T-helper 2 cell treated with Interferon-gamma antibody and Interleukin-4, amounts not matched to agents 5 μg/mL and 100 μg/mL, for 36 hours (primary cell): ENCODE results near the gene SPC25.

Experiments
- DNase-seq: peaks from one replicate; pipeline ENCODE4 v3.0.0; 2021; ENCODE audit warnings: low spot score
- H3K27ac Mint-ChIP-seq: one replicate; pipeline ENCODE4 v1.8.0; 2021; ENCODE audit warnings: mild to moderate bottlenecking, mixed read lengths
- H3K27me3 Mint-ChIP-seq: one replicate; pipeline ENCODE4 v1.8.0; 2021; ENCODE audit warnings: low read depth, mixed read lengths
- H3K36me3 Mint-ChIP-seq: one replicate; pipeline ENCODE4 v1.8.0; 2021; ENCODE audit warnings: low read depth, mixed read lengths
- H3K4me1 Mint-ChIP-seq: one replicate; pipeline ENCODE4 v1.8.0; 2021; ENCODE audit warnings: low read depth, mixed read lengths
- H3K4me3 Mint-ChIP-seq: one replicate; pipeline ENCODE4 v1.8.0; 2022; ENCODE audit warnings: mild to moderate bottlenecking, moderate library complexity, mixed read lengths
- H3K9me3 Mint-ChIP-seq: one replicate; pipeline ENCODE4 v1.8.0; 2021; ENCODE audit warnings: mixed read lengths

SPC25 gene

DNA sequence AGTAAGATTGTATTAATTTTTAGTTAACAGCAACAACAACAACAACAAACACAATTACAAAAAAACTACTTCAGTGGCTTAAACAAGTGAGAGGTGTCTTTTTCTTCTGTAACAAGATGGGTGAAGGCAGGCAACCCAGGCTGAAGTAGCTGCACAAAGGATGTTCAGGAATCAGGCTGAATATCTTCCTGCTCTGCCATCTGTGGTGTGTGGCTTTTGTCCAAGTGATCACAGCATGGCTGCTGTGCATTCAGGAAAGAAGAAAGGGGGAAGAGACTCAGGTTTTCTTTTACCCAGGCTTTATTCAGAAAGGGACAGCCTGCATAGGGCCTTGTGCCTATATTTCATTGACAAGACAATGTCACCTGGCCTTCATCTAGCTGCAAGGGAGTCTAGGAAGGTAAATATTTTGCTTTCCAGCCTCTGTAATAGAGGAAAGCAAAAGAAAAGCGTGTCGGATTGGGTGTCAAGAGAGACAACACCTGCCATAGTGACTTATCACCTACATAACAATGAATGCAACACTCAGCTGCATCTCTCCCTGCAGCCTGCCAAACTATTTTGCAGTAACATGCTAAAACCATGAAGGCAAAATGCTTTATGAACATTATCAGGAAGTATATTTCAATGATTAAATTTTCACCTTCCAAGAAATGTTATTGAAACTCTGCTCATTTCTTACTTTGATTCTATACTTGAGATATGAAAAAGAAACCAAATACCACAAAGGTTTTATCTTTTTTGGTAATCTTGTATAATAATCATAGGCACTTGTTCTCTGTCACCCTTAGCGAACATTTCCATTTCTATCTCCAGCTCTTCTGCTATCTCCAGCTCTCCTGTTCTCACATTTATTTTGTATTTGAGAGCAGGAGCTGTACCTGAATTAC lies 25.5 kb upstream of the SPC25 start:
- Mint-ChIP-seq H3K27ac (peak overlapping the region; percentile 10), H3K9me3 (peaks cover 26% of the 10 kb centered on the region), H3K27me3 (peaks cover 63% of the 10 kb centered on the region), H3K4me1 (peaks cover 15% of the 10 kb centered on the region), H3K36me3 (peaks cover 16% of the 10 kb centered on the region), H3K4me3 (no peak overlapping the region)
- DNase-seq, result no peak

DNA sequence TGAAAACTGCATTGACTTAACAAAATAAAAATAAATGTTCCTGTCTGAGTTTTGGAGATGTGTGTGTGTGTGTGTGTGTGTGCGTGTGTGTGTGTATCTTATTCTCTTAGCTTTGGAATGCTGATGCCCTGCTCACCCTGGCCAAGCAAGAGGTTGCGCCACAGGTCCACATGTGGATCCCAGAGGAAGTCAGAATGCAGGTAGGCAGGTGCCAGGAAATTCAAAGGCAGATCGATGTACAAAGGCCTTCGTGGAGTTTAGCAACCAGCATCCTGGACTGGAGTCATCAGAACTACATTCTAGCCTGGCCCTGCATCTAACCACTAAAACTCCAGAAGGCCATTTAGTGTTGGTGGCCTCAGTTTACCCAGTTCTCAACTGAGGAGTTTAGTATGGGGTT lies 23.3 kb upstream of the SPC25 start:
- peaks cover 12% of the 10 kb centered on the region for H3K4me1 Mint-ChIP-seq
- no peak overlapping the region for H3K27ac Mint-ChIP-seq
- DNase-seq, result no peak
- peaks cover 58% of the 10 kb centered on the region for H3K27me3 Mint-ChIP-seq
- peaks cover 16% of the 10 kb centered on the region for H3K36me3 Mint-ChIP-seq
- H3K9me3 Mint-ChIP-seq, result peaks cover 26% of the 10 kb centered on the region
- no peak overlapping the region for H3K4me3 Mint-ChIP-seq

DNA sequence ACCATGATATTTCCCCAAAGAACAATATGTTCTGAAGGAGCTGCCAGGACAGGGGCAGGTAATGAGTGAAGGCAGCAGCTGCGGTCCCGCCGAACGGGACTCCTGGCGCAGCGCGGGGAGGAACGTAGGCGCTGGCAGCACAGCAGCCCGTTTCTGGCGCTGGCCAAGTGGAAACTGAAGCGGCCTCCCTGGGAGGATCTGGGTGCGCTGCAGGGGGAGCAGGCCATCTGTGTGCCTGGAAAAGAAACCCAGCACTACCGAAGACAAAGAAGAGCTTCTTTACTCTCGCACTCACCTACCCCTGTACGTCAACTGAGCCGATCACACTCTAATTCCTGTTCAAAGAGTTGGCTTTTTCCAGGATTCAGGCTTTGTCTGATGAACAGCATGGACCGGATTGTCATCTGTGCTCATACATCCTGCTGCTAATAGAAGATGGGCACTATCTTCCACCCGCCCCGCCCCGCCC lies 22.7 kb upstream of the SPC25 start:
- Mint-ChIP-seq H3K4me1 (peaks cover 11% of the 10 kb centered on the region), H3K9me3 (peaks cover 26% of the 10 kb centered on the region), H3K27ac (no peak overlapping the region)

DNA sequence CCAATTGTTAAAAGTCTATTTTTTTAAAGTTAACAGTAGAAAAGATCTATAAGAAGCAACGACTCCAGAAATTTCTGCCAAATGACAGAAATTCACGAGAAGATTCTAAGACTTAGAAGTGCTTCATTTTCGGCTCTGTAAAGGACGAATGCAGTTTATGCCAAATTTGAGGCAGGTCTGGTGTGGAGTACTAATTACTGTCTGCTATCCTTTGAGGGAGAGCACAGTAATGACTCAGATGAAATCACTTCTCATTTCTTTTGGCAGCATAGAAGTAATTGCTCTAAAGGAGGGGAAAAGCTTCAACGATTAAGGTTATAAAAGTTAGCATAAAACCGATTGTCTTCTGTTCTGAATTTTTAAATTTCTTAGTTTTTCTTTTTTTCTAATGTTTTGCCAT lies 22.2 kb upstream of the SPC25 start:
- peak overlapping the region; percentile 50 for H3K4me3 Mint-ChIP-seq
- peaks cover 16% of the 10 kb centered on the region for H3K36me3 Mint-ChIP-seq
- H3K4me1 Mint-ChIP-seq, result peaks cover 11% of the 10 kb centered on the region
- no peak overlapping the region for H3K27ac Mint-ChIP-seq
- peaks cover 26% of the 10 kb centered on the region for H3K9me3 Mint-ChIP-seq
- DNase-seq, result no peak
- H3K27me3 Mint-ChIP-seq, result peaks cover 55% of the 10 kb centered on the region

More for the DNA sequence above, 22.7 kb upstream of the SPC25 start:
- no peak for DNase-seq
- Mint-ChIP-seq H3K4me3 (peak overlapping the region; percentile 50), H3K36me3 (peaks cover 16% of the 10 kb centered on the region), H3K27me3 (peaks cover 55% of the 10 kb centered on the region)

DNA sequence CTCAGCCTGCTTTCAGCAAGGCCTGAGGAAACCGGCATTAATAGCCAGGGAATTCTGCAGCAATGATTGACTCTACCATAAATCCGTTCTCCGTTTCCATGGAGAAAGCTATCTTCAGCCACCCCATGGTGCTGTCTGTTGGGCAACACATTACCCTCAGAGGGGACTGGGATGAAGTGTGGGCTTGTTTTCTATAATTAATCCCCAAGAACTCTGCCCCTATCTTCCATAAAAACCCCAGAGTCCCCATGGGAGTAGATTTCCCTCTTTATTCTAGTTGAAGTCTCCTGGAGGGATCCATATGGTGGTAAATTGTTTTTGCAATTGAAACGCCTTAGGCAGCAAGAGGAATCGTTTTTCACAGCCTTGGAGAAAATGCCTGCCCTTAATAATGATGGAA lies 20.1 kb upstream of the SPC25 start:
- Mint-ChIP-seq H3K9me3 (peaks cover 16% of the 10 kb centered on the region), H3K4me3 (no peak overlapping the region), H3K27ac (no peak overlapping the region), H3K4me1 (peaks cover 4% of the 10 kb centered on the region), H3K27me3 (peaks cover 70% of the 10 kb centered on the region), H3K36me3 (peaks cover 7% of the 10 kb centered on the region)
- no peak for DNase-seq

DNA sequence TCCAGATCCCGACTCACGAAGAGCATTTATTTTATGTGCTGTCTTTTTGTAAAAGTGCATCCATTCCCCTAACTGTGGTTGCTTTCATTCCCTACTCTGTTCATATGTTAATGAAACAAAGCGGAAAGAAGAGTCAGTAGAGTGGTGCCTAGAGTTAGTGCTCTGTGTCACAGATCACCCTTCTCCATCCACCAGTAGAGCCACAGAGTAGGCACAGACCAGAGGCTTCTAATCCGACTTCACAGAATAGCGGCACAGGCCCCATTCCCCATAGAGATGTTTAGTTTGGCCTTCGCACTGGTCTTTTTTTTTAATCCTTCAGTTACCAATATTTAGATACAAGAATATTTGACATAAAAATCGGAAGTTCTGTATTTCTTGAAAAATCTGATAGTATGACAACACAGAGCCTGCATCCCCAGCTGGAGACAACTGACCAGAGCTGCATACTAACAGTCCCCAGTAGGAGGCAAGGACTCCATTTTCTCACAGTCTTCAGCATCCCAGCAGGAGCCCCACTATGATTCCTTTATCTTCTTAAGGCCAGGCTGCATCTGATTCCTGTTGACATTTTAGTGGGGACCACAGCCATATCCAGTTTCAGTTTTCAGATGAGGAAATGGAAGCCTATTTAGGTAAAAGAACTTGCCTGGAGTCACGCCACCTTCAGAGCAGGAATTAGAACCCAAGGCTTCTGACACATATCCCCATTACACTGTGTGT lies 17.9 kb upstream of the SPC25 start:
- DNase-seq, result no peak
- Mint-ChIP-seq H3K27ac (no peak overlapping the region), H3K36me3 (no peaks in the 10 kb centered on the region), H3K9me3 (no peaks in the 10 kb centered on the region), H3K27me3 (peaks cover 69% of the 10 kb centered on the region), H3K4me1 (peaks cover 3% of the 10 kb centered on the region), H3K4me3 (no peak overlapping the region)

DNA sequence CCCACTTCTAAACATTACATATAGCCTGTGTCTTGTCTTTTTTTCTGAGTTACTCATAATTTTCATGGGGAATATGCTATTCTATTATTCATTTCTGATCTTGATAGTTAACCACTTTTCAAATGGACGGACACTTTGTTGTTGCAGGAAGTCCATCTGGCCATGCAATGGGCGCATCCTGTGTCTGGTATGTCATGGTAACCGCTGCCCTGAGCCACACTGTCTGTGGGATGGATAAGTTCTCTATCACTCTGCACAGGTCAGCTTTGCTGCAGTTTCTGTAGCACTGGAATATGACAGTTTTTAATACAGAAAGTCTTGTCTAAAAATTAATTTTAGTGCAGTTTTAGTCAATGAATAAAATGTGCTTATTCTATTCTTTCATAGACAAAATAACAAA lies 14.1 kb upstream of the SPC25 start:
- no peaks in the 10 kb centered on the region for H3K4me1 Mint-ChIP-seq
- no peaks in the 10 kb centered on the region for H3K36me3 Mint-ChIP-seq
- no peak for DNase-seq
- peaks cover 67% of the 10 kb centered on the region for H3K27me3 Mint-ChIP-seq
- no peaks in the 10 kb centered on the region for H3K9me3 Mint-ChIP-seq
- H3K27ac Mint-ChIP-seq, result no peak overlapping the region
- H3K4me3 Mint-ChIP-seq, result no peak overlapping the region

DNA sequence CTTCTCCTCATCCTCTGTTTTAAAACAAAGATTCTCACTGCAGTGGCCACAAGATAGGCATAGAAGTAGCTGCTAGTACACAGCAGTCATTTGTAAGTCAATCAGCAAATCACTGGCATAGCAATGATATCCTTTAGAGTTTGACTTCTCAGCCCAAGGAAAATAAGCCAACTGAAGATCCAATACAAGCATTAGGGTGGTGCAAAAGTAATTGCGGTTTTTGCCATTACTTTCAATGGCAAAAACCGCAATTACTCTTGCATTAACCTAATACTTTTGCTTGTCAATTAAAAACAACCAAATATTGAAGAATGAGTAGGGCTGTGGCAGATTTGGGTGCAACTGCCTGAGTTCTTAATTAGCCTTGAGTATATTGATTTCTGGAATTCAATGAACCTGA lies 13.7 kb upstream of the SPC25 start:
- Mint-ChIP-seq H3K27me3 (peaks cover 67% of the 10 kb centered on the region), H3K9me3 (no peaks in the 10 kb centered on the region)

DNA sequence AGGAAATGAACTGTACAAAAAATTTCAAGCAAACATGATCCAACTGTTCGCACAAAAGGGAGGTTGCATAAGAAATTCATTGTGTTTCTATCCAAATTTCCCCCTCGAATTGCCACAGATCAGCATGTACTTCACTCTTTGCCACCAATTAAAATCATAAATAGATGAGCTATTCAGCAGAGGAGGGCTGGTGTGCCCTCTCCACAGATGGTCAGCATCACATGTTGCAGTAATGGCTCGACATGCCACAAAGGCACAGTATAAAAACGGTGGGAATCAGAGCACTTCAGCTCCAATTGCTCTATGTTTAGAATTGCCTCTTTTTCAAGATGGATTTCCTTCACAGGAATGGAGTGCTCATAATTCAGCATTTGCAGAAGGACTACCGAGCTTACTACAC lies 10.8 kb upstream of the SPC25 start, which contains the start of gene G6PC2:
TSS of gene G6PC2 (plus strand) at position 289 of the 400 bp plus-strand sequence. CDS start at position 330, 41 bp downstream.
- no peaks in the 10 kb centered on the region for H3K36me3 Mint-ChIP-seq
- no peaks in the 10 kb centered on the region for H3K4me1 Mint-ChIP-seq
- no peak within 1 kb of the TSS for H3K4me3 Mint-ChIP-seq
- H3K27ac Mint-ChIP-seq, result no peak within 1 kb of the TSS
- H3K9me3 Mint-ChIP-seq, result no peaks in the 10 kb centered on the region
- DNase-seq, result no peak
- H3K27me3 Mint-ChIP-seq, result peaks cover 55% of the 10 kb centered on the region

More for the DNA sequence above, 13.7 kb upstream of the SPC25 start:
- no peak overlapping the region for H3K27ac Mint-ChIP-seq
- no peak for DNase-seq
- H3K36me3 Mint-ChIP-seq, result no peaks in the 10 kb centered on the region
- H3K4me1 Mint-ChIP-seq, result no peaks in the 10 kb centered on the region
- no peak overlapping the region for H3K4me3 Mint-ChIP-seq

DNA sequence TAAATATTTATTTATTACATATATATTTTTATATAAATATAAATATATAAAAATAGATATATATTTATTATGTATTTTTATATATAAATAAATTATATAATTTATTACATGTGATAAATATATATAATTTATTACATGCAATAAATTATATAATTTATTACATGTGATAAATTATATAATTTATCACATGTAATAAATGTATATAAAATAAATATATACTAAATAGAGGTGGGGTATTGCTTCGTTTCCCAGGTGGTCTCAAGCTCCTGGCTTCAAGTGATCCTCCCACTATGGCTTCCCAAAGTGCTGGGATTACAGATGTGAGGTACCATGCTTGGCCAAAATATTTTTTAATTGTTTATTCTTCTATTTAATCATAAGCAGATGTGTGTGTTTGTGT lies 7.2 kb upstream of the SPC25 start:
- no peaks in the 10 kb centered on the region for H3K9me3 Mint-ChIP-seq
- no peak overlapping the region for H3K4me3 Mint-ChIP-seq
- no peak for DNase-seq
- peaks cover 1% of the 10 kb centered on the region for H3K4me1 Mint-ChIP-seq
- H3K27me3 Mint-ChIP-seq, result peaks cover 59% of the 10 kb centered on the region
- H3K27ac Mint-ChIP-seq, result no peak overlapping the region
- no peaks in the 10 kb centered on the region for H3K36me3 Mint-ChIP-seq

DNA sequence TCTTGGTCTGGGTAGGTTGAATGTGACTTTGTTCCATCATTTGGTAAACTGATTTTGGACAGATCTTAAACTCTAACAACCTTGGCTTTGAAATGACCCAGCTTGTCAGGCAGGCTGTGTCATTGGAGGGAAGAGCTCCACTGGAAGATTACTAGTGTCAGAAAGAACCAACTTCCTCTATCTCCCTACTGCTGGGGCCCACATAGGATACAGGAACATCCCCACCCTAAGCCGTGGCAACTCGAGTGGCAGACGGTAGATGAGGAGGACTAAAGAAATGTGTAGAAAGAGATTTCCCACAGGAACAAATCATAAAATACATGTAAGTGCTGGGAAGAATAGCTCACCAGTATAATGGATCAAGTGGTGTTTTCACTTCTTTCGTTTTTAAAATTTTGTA lies 6.6 kb upstream of the SPC25 start:
- DNase-seq, result no peak
- H3K4me1 Mint-ChIP-seq, result peaks cover 1% of the 10 kb centered on the region
- no peaks in the 10 kb centered on the region for H3K9me3 Mint-ChIP-seq
- peaks cover 63% of the 10 kb centered on the region for H3K27me3 Mint-ChIP-seq
- no peak overlapping the region for H3K4me3 Mint-ChIP-seq
- H3K27ac Mint-ChIP-seq, result no peak overlapping the region
- no peaks in the 10 kb centered on the region for H3K36me3 Mint-ChIP-seq

DNA sequence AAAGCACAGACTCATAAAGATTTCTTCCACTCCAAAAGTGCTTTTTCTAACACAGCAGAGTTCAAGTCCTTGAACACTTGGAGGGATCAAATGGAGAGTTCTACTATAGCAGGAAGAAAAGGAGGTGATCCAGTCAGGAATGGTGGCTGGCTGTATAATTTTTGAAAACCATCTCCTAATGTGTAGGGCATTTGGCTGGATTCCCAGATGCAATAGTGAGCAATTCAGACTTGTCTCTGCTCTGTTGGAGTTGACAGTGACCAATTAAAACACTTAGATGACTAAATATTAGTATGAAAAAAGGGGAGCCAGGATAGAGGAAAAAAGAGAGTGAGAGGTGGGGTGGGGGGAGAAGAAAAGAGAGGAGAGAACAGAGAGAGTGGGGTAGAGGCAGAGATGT lies 5.5 kb upstream of the SPC25 start:
- Mint-ChIP-seq H3K4me1 (peaks cover 2% of the 10 kb centered on the region), H3K36me3 (no peaks in the 10 kb centered on the region), H3K27me3 (peaks cover 64% of the 10 kb centered on the region), H3K9me3 (no peaks in the 10 kb centered on the region), H3K27ac (no peak overlapping the region), H3K4me3 (no peak overlapping the region)
- DNase-seq, result no peak

DNA sequence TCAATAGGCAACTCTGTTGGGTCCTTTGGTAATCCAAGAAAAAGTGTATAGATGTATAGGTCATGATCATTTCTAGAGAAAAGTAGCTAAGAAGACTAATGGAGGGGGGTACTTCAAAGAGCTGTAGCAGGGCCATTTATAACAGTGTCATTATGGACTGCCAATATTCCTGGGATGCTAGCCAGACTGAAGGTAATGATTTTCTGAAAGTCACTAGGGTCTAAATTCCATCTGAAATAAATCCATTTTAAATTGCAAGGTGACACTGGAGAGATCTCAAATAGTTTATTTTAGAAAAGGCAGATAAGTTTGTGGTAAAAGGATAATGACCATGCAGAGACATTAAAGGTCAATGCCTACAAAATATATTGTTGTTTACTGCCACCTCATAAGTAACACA lies 4.5 kb upstream of the SPC25 start:
- H3K36me3 Mint-ChIP-seq, result peaks cover 3% of the 10 kb centered on the region
- no peak overlapping the region for H3K27ac Mint-ChIP-seq
- peaks cover 60% of the 10 kb centered on the region for H3K27me3 Mint-ChIP-seq
- H3K9me3 Mint-ChIP-seq, result no peaks in the 10 kb centered on the region
- H3K4me1 Mint-ChIP-seq, result peaks cover 6% of the 10 kb centered on the region
- no peak overlapping the region for H3K4me3 Mint-ChIP-seq
- no peak for DNase-seq

DNA sequence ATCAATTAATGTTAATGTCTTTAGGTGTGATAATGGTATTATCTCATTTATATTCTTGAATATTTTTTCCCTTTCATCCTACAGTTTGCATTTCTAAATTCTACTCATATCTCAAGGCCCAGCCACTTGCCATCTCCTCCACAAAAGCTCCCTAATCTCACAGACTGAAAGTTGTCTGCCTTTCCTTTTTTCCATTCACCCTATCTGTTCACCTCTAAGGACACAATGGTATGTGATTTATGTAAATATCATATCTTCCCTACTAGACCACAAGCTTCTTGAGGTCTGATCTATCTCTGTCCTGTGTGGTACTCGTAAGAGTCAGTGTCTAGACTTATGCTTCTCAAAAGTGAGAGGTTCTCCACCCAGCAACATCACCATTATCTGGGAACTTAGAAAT lies 3.9 kb upstream of the SPC25 start:
- DNase-seq, result no peak
- H3K27ac Mint-ChIP-seq, result no peak overlapping the region
- no peak overlapping the region for H3K4me3 Mint-ChIP-seq
- peaks cover 8% of the 10 kb centered on the region for H3K4me1 Mint-ChIP-seq
- H3K27me3 Mint-ChIP-seq, result peaks cover 54% of the 10 kb centered on the region
- no peaks in the 10 kb centered on the region for H3K9me3 Mint-ChIP-seq
- H3K36me3 Mint-ChIP-seq, result peaks cover 3% of the 10 kb centered on the region
